Upper lobe of left lung (tissue), 6 donors: ENCODE results near the gene DLD. TPM values are rescaled to one million over a fixed set of nuclear protein-coding genes. Genes with fewer than 3 reads are reported as not detected.

Source experiments
- ATAC-seq, 2 donors: fragments of 200-7000 bp; cut with Tn5 transposase; one replicate each; pipeline ENCODE4 v1.9.1; 2022; ENCODE audit warnings: mild to moderate bottlenecking in 2 of 2, moderate library complexity in 2 of 2; ENCODE audit not compliant: low FRiP score in 2 of 2
- DNase-seq, 2 donors: peaks; one replicate each; pipeline ENCODE4 v3.0.0-alpha.2; 2019 to 2020
- H3K27ac ChIP-seq, 4 donors: fragments of 200-600 bp; sonication (generic); one replicate each; pipeline ENCODE4 v1.5.1; 2016 to 2019
- H3K27me3 ChIP-seq, 4 donors: fragments of 200-600 bp; sonication (generic); one replicate each; pipeline ENCODE4 v1.5.1; 2017 to 2019
- H3K36me3 ChIP-seq, 4 donors: fragments of 200-600 bp; sonication (generic); one replicate each; pipeline ENCODE4 v1.5.1; 2016 to 2019
- H3K4me1 ChIP-seq, 4 donors: fragments of 200-600 bp; sonication (generic); one replicate each; pipeline ENCODE4 v1.5.1; 2018 to 2019
- H3K4me3 ChIP-seq, 4 donors: fragments of 200-600 bp; sonication (generic); one replicate each; pipeline ENCODE4 v1.5.1; 2017 to 2019; ENCODE audit warnings: mild to moderate bottlenecking in 2 of 4, moderate library complexity in 1 of 4
- H3K9me3 ChIP-seq, 4 donors: fragments of 200-600 bp; sonication (generic); one replicate each; pipeline ENCODE4 v1.5.1; 2018 to 2019
- EP300 ChIP-seq, 4 donors: sonication (generic); formaldehyde crosslinking; IDR thresholded peaks; one replicate each; pipeline ENCODE4 v1.5.1; 2017; ENCODE audit warnings: antibody characterized with exemption in 4 of 4, control low read depth in 2 of 4
- POLR2A ChIP-seq, 4 donors: fragments of 450-650 bp; IDR thresholded peaks; one replicate each; pipeline ENCODE4 v1.5.1; 2016 to 2017; ENCODE audit warnings: antibody characterized with exemption in 4 of 4, mild to moderate bottlenecking in 2 of 4
- POLR2AphosphoS5 ChIP-seq, 2 donors: sonication (generic); formaldehyde crosslinking; IDR thresholded peaks; one replicate each; pipeline ENCODE4 v1.5.1; 2017; ENCODE audit warnings: antibody characterized with exemption in 2 of 2
- WGBS, 2 donors: methylation state at CpG; one replicate each; pipeline ENCODE4 v1.1.5; 2017 to 2018; 5-methylcytosine and 5-hydroxymethylcytosine counted together
- total RNA-seq, 6 donors: library from RNA; depleted of rRNA in 4 of 6; stranded (reverse); fragments of >200 nt in 4 of 6; gene quantifications; one replicate each; pipeline versions ENCODE4 v1.1.0 to v1.2.1, GENCODE V29; 2016 to 2021
- TF ChIP-seq, protein P1 (sequence below), 6 experiments: fragments of 450-650 bp in 4 of 6; fragments of 200-600 bp in 2 of 6; sonication (generic) in 2 of 6; IDR thresholded peaks; one replicate each; pipeline ENCODE4 v1.5.1; 2016 to 2019; ENCODE audit warnings: antibody characterized with exemption in 6 of 6
- donor health status: DM: no; HTN: no; CAD: no; lungs with moderate emphysema.
- donor health status: DM: no; HTN: yes; CAD: no; lungs with severe emphysema.

The DLD gene
- total RNA-seq, 6 donors from 2014 or later, result 21.3 to 62.9 (median 52.9) TPM

DNA sequence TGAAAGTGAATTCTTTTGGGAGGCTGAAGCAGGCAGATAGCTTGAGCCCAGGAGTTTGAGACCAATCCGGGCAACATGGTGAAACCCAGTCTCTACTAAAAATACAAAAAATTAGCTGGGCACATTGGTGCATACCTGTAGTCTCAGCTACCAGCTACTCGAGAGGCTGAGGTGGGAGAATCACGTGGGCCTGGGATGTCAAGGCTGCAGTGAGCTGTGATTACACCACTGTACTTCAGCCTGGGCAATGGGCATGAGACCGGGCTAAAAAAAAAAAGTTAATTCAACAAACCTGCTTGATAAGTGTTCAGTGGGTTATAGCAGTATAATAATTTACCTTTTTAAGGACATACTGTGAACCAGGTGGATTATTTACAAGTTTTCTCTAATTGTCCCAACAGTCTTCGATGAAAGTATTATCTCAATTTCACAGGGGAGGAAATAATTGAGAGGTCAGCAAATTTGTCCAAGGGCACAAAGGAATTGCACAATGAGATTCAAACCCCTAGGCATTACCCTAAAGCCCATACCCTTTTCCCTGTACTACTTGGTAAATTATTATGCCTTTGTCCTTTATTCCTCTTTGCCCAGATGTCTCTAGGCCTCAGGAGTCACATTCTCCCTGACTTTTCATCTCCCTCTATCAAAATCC, 13.1 kb upstream of the DLD start:
- Histone ChIP-seq H3K4me1 (peaks cover 4 to 26% (median 15%) of the 10 kb centered on the region in 4 donors), H3K4me3 (no peak overlapping the region), H3K27ac (no peak overlapping the region), H3K27me3 (no peaks in the 10 kb centered on the region), H3K9me3 (no peaks in the 10 kb centered on the region), H3K36me3 (no peaks in the 10 kb centered on the region)
- peak in 1 of 2 donors; percentile 76 for DNase-seq
- TF ChIP-seq POLR2AphosphoS5 (IDR thresholded peaks at IDR 0.05), result no peak
- TF ChIP-seq POLR2A (IDR thresholded peaks at IDR 0.05), result no peak
- TF ChIP-seq EP300 (IDR thresholded peaks at IDR 0.05), result no peak
- TF ChIP-seq, protein P1, sequence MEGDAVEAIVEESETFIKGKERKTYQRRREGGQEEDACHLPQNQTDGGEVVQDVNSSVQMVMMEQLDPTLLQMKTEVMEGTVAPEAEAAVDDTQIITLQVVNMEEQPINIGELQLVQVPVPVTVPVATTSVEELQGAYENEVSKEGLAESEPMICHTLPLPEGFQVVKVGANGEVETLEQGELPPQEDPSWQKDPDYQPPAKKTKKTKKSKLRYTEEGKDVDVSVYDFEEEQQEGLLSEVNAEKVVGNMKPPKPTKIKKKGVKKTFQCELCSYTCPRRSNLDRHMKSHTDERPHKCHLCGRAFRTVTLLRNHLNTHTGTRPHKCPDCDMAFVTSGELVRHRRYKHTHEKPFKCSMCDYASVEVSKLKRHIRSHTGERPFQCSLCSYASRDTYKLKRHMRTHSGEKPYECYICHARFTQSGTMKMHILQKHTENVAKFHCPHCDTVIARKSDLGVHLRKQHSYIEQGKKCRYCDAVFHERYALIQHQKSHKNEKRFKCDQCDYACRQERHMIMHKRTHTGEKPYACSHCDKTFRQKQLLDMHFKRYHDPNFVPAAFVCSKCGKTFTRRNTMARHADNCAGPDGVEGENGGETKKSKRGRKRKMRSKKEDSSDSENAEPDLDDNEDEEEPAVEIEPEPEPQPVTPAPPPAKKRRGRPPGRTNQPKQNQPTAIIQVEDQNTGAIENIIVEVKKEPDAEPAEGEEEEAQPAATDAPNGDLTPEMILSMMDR (IDR thresholded peaks at IDR 0.05), result no peak
- 55 to 65% methylated on average over 5 of the region's 5 CpGs for WGBS, 2 donors
- peak in 1 of 2 donors; percentile 67 for ATAC-seq

DNA sequence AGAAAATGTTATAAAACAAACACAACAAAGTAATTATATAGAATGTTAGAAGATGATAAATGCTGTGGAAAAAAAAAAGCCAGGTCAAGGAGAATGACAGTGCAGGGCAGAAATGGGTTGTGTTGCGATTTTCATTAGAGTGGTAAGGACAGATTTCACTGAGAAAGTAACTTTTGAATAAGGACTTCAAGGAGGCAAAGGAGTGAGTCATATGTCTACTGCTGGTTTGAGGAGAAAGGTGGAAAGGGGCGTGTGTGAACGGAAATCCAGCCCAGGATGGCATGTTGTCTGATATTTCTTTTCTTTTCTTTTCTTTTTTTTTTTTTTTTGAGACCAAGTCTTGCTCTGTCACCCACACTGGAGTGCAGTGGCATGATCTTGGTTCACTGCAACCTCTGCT, 12.3 kb upstream of the DLD start:
- Histone ChIP-seq H3K27ac (no peak overlapping the region), H3K9me3 (no peaks in the 10 kb centered on the region), H3K4me3 (no peak overlapping the region), H3K27me3 (no peaks in the 10 kb centered on the region), H3K36me3 (no peaks in the 10 kb centered on the region), H3K4me1 (peaks cover 4 to 26% (median 15%) of the 10 kb centered on the region in 4 donors)
- ATAC-seq (no peak), DNase-seq (no peak)
- TF ChIP-seq POLR2AphosphoS5 (IDR thresholded peaks at IDR 0.05) (no peak), POLR2A (IDR thresholded peaks at IDR 0.05) (no peak), EP300 (IDR thresholded peaks at IDR 0.05) (no peak)
- TF ChIP-seq, protein P1 (IDR thresholded peaks at IDR 0.05), result no peak
- 64 to 68% methylated on average over 3 of the region's 3 CpGs for WGBS, 2 donors

DNA sequence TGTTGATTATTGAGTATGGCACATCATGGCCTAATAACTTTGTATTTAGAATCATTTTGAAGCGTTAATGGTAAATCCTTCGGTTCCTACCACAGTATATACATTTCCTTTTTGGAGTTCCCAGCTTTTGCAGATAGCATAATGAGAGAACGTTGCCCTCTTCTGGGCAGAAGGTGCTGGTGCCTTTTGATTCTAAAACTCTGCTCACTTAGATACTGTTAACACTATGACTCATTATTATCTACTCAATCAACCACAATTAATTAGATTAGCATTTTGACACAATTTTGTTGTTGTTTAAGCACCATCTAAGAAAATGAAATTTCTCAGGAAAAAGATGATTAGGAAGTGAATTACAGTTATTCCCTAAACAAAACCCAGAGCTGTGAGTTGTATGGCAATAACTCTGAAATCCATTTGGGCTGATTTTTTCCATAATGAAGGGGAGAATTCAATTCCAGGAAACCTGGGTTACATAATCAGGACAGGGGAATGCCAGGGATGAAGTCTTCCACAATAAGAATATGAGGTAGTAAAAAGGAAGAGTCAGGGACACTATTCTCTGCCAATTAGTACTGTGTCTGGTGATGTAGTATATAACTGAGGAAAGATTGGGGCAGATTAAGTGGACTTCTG, 11.5 kb upstream of the DLD start:
- H3K4me1 ChIP-seq, result peaks cover 4 to 24% (median 15%) of the 10 kb centered on the region in 4 donors
- ATAC-seq (peak; percentile 75 to 81), DNase-seq (no peak)
- H3K27me3 ChIP-seq, result no peaks in the 10 kb centered on the region
- H3K4me3 ChIP-seq, result no peak overlapping the region
- WGBS, 2 donors, result 4% methylated on average over 3 of the region's 3 CpGs
- no peaks in the 10 kb centered on the region for H3K9me3 ChIP-seq
- H3K36me3 ChIP-seq, result no peaks in the 10 kb centered on the region
- no peak overlapping the region for H3K27ac ChIP-seq
- TF ChIP-seq EP300 (IDR thresholded peaks at IDR 0.05) (no peak), POLR2A (IDR thresholded peaks at IDR 0.05) (no peak), POLR2AphosphoS5 (IDR thresholded peaks at IDR 0.05) (no peak)
- TF ChIP-seq, protein P1 (IDR thresholded peaks at IDR 0.05), result peak; percentile 62 to 75 (median 65)

DNA sequence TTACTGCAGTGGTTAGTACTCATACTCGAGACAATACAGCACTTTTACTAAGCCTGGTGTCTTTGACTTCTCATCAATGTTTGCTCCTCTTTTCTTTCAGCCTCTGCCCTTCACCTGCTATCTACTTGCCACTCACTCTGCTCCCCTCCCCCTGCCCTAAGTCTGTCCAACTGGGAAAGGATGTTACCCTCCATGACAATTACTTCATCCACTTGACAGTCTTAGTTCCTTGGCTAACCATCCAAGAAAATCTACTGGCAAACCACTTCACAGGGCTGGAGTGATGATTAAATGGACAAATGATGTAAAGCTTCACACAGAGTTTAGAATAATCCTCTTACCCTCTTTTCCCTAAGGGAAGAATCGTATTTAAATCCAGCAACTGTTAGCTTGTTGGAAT, 8.2 kb upstream of the DLD start:
- 74 to 80% methylated on average over 2 of the region's 2 CpGs for WGBS, 2 donors
- Histone ChIP-seq H3K36me3 (no peaks in the 10 kb centered on the region), H3K4me1 (peaks cover 0 to 8% (median 3%) of the 10 kb centered on the region in 4 donors), H3K9me3 (no peaks in the 10 kb centered on the region), H3K4me3 (no peak overlapping the region), H3K27me3 (no peaks in the 10 kb centered on the region), H3K27ac (no peak overlapping the region)
- no peak for ATAC-seq
- TF ChIP-seq, protein P1 (IDR thresholded peaks at IDR 0.05), result no peak
- no peak for DNase-seq
